Ovary (tissue), 9 donors: ENCODE measurements around the gene TMEM164. TPM values are rescaled to one million over a fixed set of nuclear protein-coding genes. Genes with fewer than 3 reads are reported as not detected.
A peak's percentile ranks its signal among the peaks of the same experiment; 100 is the strongest.

Source experiments
- DNase-seq, 5 donors: peaks; one replicate each; pipeline ENCODE4 v3.0.0-alpha.2; 2019 to 2020
- H3K27ac ChIP-seq, 2 donors: fragments of 200-600 bp; one replicate each; pipeline versions ENCODE4 v1.5.1 to v1.8.0; 2019 to 2022
- H3K27me3 ChIP-seq: fragments of 200-600 bp; one replicate; pipeline ENCODE4 v1.8.0; 2022
- H3K36me3 ChIP-seq: fragments of 200-600 bp; sonication (generic); one replicate; pipeline ENCODE4 v1.5.1; 2019
- H3K4me1 ChIP-seq: one replicate; pipeline ENCODE4 v1.8.1; 2013; ENCODE audit warnings: mild to moderate bottlenecking, moderate library complexity; ENCODE audit not compliant: insufficient read depth
- H3K4me3 ChIP-seq: fragments of 200-600 bp; sonication (generic); one replicate; pipeline ENCODE4 v1.5.1; 2017
- H3K9me3 ChIP-seq, 2 donors: fragments of 200-600 bp in 1 of 2; sonication (generic) in 1 of 2; one replicate each; pipeline versions ENCODE4 v1.5.1 to v1.8.1; 2013 to 2019; ENCODE audit warnings: mild to moderate bottlenecking in 1 of 2, moderate library complexity in 1 of 2
- EP300 ChIP-seq: sonication (generic); formaldehyde crosslinking; IDR thresholded peaks from one replicate; pipeline ENCODE4 v1.6.1; 2017; ENCODE audit warnings: antibody characterized with exemption
- POLR2A ChIP-seq: fragments of 450-650 bp; IDR thresholded peaks from one replicate; pipeline ENCODE4 v1.6.1; 2017; ENCODE audit warnings: antibody characterized with exemption, mild to moderate bottlenecking, moderate library complexity
- WGBS, 3 donors: extraction: QIAGEN DNeasy Blood & Tissue Kit in 1 of 3; methylation state at CpG; one replicate each; pipeline versions ENCODE4 v1.1.5 to v1.1.7; 2013 to 2017; 5-methylcytosine and 5-hydroxymethylcytosine counted together
- intact Hi-C, 4 donors: fragments of 100-400 bp; cut with DNase I; formaldehyde crosslinking; loops; one replicate each; pipeline versions ENCODE4 v1.11.0 to v1.15.1; 2022 to 2023
- polyA plus RNA-seq, 2 donors: library from polyadenylated mRNA; stranded (reverse); fragments of 200-250 nt in 1 of 2; fragments of 350-450 nt in 1 of 2; fragmentation: Illumina TruSeq in 1 of 2; extraction: RNeasy Lipid Tissue Mini Kit (QIAGEN cat#74804) in 1 of 2; gene quantifications; one replicate each; pipeline ENCODE4 v1.2.3, GENCODE V29; 2013 to 2014
- total RNA-seq, 7 donors: library from RNA; depleted of rRNA in 2 of 7; stranded (reverse); fragments of >200 nt in 2 of 7; fragmentation: NEBNext Ultra II Directional in 3 of 7; extraction: Animal tissue kit (Norgen Biotek cat#: 25700) in 3 of 7; gene quantifications; one replicate each; pipeline versions ENCODE4 v1.1.0 to v1.2.4, GENCODE V29; 2016 to 2023
- TF ChIP-seq, protein P1 (sequence below), 3 donors: fragments of 450-650 bp in 2 of 3; fragments of 200-600 bp in 1 of 3; IDR thresholded peaks; one replicate each; pipeline versions ENCODE4 v1.5.1 to v1.8.0; 2016 to 2022; ENCODE audit warnings: antibody characterized with exemption in 3 of 3, mild to moderate bottlenecking in 1 of 3
- donor health status: DM: no; HTN: no; CAD: no; lungs with moderate emphysema.
- donor health status: DM: no; HTN: no; CAD: no.
- donor health status: Bipolar disorder and iron deficiency.
- donor health status: DM: yes; HTN: yes; CAD: no.
- donor health status: DM: no; HTN: no; CAD: no.
- donor health status: DM: yes; HTN: yes; CAD: no.

The TMEM164 gene
- total and polyA plus RNA-seq, 9 donors, result 17.5 to 59.4 (median 32.4) TPM

DNA sequence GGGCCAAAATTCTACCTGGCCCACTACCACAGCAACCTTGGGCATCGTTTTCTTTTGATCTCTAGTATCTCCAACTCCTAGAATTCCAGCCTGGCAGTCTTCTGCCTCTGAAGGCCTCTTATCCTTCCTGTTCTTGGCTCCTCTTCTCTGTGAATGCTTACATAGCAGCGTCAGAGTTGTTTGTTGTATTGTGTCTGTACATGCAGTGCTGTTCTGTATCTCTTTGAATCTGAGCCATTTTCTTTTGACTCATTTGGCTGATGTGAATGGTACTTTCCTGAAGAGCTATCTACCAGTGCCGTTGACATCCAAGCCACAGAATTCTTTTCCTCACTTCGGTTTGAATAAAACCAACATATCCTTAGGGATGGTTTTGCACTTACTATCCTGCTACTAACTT is 79.2 kb downstream of the TMEM164 start:
- Histone ChIP-seq H3K27me3 (no peaks in the 10 kb centered on the region), H3K4me1 (peaks cover 3% of the 10 kb centered on the region), H3K4me3 (no peak overlapping the region), H3K27ac (peak overlapping the region in 1 of 2 donors; percentile 24), H3K36me3 (no peaks in the 10 kb centered on the region), H3K9me3 (no peaks in the 10 kb centered on the region)
- intact Hi-C loops, result no loop called here
- TF ChIP-seq, protein P1, sequence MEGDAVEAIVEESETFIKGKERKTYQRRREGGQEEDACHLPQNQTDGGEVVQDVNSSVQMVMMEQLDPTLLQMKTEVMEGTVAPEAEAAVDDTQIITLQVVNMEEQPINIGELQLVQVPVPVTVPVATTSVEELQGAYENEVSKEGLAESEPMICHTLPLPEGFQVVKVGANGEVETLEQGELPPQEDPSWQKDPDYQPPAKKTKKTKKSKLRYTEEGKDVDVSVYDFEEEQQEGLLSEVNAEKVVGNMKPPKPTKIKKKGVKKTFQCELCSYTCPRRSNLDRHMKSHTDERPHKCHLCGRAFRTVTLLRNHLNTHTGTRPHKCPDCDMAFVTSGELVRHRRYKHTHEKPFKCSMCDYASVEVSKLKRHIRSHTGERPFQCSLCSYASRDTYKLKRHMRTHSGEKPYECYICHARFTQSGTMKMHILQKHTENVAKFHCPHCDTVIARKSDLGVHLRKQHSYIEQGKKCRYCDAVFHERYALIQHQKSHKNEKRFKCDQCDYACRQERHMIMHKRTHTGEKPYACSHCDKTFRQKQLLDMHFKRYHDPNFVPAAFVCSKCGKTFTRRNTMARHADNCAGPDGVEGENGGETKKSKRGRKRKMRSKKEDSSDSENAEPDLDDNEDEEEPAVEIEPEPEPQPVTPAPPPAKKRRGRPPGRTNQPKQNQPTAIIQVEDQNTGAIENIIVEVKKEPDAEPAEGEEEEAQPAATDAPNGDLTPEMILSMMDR (IDR thresholded peaks at IDR 0.05), result no peak
- TF ChIP-seq EP300 (no peak), POLR2A (no peak)
- peak in 4 of 5 donors; percentile 13 to 41 (median 32) for DNase-seq
- WGBS, 3 donors, result 17 to 20% (median 17%) methylated on average over 4 of the region's 4 CpGs

DNA sequence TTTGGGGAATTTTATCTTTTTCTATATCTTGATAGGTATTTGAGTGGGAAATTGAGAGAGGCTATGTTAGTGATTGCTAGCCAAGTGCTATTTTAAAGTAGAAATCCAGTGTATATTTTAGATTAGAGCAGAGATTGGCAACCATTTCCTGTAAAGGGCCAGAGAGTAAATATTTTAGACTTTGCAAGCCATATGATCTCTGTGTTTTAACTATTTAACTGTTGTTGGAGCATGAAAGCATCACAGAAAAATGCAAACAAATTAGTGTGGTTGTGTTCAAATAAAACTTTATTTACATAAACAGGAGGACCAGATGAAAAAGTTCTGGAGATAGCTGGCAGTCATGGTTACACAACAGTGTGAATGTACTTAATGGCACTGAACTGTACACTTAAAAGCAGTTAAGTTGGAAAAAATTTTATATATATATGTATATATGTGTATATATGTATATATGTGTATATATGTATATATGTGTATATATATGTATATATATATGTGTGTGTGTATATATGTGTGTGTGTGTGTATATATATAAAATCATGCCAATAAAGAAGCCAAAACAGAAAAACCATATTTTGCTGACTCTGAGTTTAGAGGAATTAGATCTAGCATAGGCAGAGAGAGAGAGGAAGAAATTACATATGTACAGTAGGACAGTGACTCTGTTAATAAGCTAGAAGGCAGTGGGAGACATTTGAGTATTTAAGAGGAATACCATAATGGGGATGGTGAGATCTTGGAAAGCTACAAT is 83.4 kb downstream of the TMEM164 start:
- no peaks in the 10 kb centered on the region for H3K27me3 ChIP-seq
- H3K4me1 ChIP-seq, result peaks cover 3% of the 10 kb centered on the region
- no peak overlapping the region for H3K27ac ChIP-seq
- intact Hi-C loops, result no loop called here
- H3K4me3 ChIP-seq, result no peak overlapping the region
- no peaks in the 10 kb centered on the region for H3K36me3 ChIP-seq
- TF ChIP-seq, protein P1 (IDR thresholded peaks at IDR 0.05), result no peak
- H3K9me3 ChIP-seq, result no peaks in the 10 kb centered on the region
- DNase-seq, result no peak

DNA sequence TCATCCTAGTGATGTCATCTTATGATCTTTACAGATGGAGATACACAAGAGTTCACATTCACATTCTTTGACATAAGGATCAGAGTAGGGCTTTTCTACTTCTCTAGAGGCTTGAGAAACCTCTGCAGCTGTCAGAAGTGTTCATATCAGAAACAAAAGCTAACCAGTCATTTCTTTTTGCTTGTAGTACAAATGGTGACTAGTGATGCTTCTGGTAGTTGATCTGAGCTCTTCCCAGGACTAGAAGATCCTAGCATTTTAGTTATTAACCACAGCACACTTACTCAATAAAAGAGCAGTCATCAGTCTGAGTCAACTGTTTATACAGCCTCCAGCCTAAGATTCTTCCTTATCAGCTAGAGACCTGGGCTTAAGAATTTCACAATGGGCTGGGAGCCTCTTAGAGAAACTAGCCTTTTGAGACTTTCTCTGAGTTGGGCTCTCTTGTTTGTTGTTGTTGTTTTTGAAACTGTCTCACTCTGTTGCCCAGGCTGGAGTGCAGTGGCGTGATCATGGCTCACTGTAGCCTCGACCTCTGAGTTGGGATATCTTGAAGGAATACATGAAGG is 84.1 kb downstream of the TMEM164 start:
- intact Hi-C loops, result no loop called here
- no peaks in the 10 kb centered on the region for H3K9me3 ChIP-seq
- WGBS, 3 donors, result 48 to 71% (median 54%) methylated on average over 2 of the region's 2 CpGs
- H3K36me3 ChIP-seq, result no peaks in the 10 kb centered on the region
- no peak overlapping the region for H3K4me3 ChIP-seq
- no peak for DNase-seq
- H3K27ac ChIP-seq, result no peak overlapping the region
- H3K27me3 ChIP-seq, result no peaks in the 10 kb centered on the region
- no peaks in the 10 kb centered on the region for H3K4me1 ChIP-seq
- TF ChIP-seq POLR2A, result no peak
- TF ChIP-seq EP300, result no peak

DNA sequence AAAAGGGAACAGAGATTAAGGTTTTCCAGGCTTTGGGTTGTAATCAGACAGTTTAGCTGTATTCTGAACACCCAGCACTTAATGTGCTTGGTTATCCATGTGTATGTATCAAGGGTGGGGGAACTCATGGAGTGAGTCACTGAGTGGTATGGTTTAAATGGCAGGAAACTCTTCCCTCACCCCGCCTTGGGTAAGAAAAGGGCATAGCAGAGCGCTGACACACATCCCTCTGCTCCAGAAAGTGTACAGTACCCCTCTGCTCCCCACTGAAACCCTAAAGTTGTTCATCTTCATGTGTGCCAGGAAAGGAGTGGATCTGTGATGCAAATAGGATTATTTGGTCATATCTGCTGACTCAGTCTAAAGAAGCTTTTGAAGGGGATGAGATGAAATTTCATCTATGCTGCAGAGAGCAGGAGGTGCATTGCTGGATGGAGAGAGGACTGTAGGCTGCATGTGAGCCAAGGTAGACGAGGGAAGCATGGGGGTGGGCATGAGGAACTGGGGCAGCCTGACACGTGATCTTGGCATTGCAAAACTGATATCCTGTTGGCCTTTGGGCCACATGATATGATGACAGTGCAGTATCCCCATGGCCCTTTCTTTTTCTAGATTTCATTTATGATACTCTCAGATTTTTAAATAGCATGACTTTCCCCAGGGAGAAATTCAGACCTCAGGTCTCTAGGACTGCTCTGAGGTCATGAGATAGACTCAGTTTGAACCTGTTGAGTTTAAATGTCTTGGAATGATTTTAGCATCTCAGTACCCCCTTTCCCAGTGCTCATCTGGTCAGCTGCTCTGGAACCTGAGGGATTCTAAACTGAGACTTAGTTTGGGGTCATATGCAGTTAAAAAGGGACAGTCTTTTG is 84.8 kb downstream of the TMEM164 start:
- WGBS, 3 donors, result 45 to 58% (median 47%) methylated on average over 4 of the region's 4 CpGs
- intact Hi-C loops, result no loop called here

DNA sequence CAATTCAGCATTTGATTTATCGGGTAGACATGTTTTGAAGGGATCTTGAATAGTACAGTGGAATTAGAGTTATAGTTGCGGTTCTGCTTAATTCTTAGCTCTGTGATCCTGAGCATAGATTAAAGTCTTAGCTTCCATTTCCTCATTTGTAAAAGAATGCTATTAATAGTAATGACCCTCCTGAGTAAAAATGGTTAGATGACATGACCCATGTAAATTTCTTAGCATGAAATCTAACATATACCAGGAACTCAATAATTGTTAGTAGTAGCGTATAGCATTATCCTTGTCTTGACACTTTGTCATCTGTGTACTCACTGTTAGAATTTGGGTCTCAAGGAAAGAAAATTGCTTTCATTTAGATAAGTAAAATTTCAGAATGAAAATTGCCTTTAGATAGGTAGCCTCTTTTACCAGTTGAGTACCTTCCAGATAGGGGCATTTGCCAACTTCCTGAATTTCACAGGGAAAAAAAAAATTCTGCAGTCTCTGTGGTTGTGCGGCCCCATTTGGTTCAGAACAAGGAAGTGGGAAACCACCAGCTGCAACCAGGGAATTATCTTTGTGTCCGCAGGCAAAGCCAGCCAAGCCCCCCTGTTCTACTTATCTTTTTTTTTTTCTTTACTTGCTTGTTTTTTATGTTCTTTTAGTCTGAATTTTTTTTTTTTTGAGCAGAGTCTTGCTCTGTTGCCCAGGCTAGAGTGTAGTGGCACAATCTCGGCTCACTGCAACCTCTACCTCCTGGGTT is 86.9 kb downstream of the TMEM164 start:
- Histone ChIP-seq H3K4me1 (no peaks in the 10 kb centered on the region), H3K27ac (no peak overlapping the region), H3K9me3 (no peaks in the 10 kb centered on the region), H3K4me3 (no peak overlapping the region), H3K36me3 (no peaks in the 10 kb centered on the region), H3K27me3 (no peaks in the 10 kb centered on the region)
- DNase-seq, result no peak
- WGBS, 3 donors, result 78 to 86% (median 81%) methylated on average over 6 of the region's 6 CpGs
- intact Hi-C loops, result no loop called here
- TF ChIP-seq, protein P1 (IDR thresholded peaks at IDR 0.05), result no peak

More for the DNA sequence above, 84.8 kb downstream of the TMEM164 start:
- Histone ChIP-seq H3K4me1 (no peaks in the 10 kb centered on the region), H3K36me3 (no peaks in the 10 kb centered on the region), H3K4me3 (no peak overlapping the region), H3K27me3 (no peaks in the 10 kb centered on the region), H3K9me3 (no peaks in the 10 kb centered on the region), H3K27ac (no peak overlapping the region)
- TF ChIP-seq POLR2A, result no peak
- no peak for DNase-seq
